H1 (cell line): ENCODE measurements around the gene PACC1. TPM values are rescaled to one million over a fixed set of nuclear protein-coding genes. Genes with fewer than 3 reads are reported as not detected.
"Not testable (repeated sequence)": the region's sequence is repeated elsewhere in the genome, so short reads cannot be mapped to it uniquely, and the experiment has no call there.

ENCODE experiments used
- CTCF ChIA-PET: fragments of 300-600 bp; sonication (Branson Sonifier 250); formaldehyde crosslinking; loops from one replicate; lab custom pipeline; 2021; ENCODE audit not compliant: partially characterized antibody; lab: Charles Lee
- POLR2A ChIA-PET: fragments of 300-600 bp; sonication (Branson Sonifier 250); formaldehyde crosslinking; loops from one replicate; lab custom pipeline; 2021; ENCODE audit warnings: inconsistent platforms; ENCODE audit not compliant: partially characterized antibody; lab: Charles Lee
- DNase-seq, 2 experiments: peaks; one replicate each; pipeline versions ENCODE4 v3.0.0 to v3.0.0-alpha.2; 2010 to 2022; ENCODE audit warnings: low spot score in 2 of 2, low read depth in 1 of 2, mixed read lengths in 1 of 2
- FAIRE-seq: peaks from 2 replicates; lab custom pipeline; 2011; peaks lifted over from hg19 to GRCh38; lab: Jason Lieb, UNC
- H2AFZ ChIP-seq: 2 replicates; pipeline ENCODE4 v1.8.1; 2012; ENCODE audit warnings: low read length, inconsistent platforms
- H2AK5ac ChIP-seq: 2 replicates; pipeline ENCODE4 v1.6.1; 2013; ENCODE audit warnings: low read depth, low read length
- H2BK120ac ChIP-seq: replicated peaks from 2 replicates; pipeline ENCODE3; 2013; ENCODE audit warnings: low read depth, low read length, inconsistent platforms
- H2BK12ac ChIP-seq: 2 replicates; pipeline ENCODE4 v1.6.1; 2013; ENCODE audit warnings: low read depth, low read length
- H2BK15ac ChIP-seq: 2 replicates; pipeline ENCODE4 v1.6.1; 2013; ENCODE audit warnings: low read length
- H2BK20ac ChIP-seq: 2 replicates; pipeline ENCODE4 v1.6.1; 2013; ENCODE audit warnings: low read length
- H2BK5ac ChIP-seq: 2 replicates; pipeline ENCODE4 v1.6.1; 2013; ENCODE audit warnings: low read depth, low read length
- H3K14ac ChIP-seq: 2 replicates; pipeline ENCODE4 v1.6.1; 2013; ENCODE audit warnings: inconsistent platforms; ENCODE audit not compliant: insufficient read length
- H3K18ac ChIP-seq: 2 replicates; pipeline ENCODE4 v1.6.1; 2013; ENCODE audit warnings: low read length; ENCODE audit errors: extremely low read depth
- H3K23ac ChIP-seq: 2 replicates; pipeline ENCODE4 v1.6.1; 2013; ENCODE audit warnings: inconsistent platforms; ENCODE audit not compliant: insufficient read length
- H3K23me2 ChIP-seq: 2 replicates; pipeline ENCODE4 v1.6.1; 2013; ENCODE audit warnings: low read depth, low read length
- H3K27ac ChIP-seq: 2 replicates; pipeline ENCODE4 v1.6.1; 2011; ENCODE audit warnings: low read depth, low read length, inconsistent platforms
- H3K27me3 ChIP-seq, 4 experiments: replicated peaks in 1 of 4; 1 replicate in 1 of 4; 2 replicates in 3 of 4; pipeline versions ENCODE4 v1.6.1 to v1.8.1; 2011 to 2013; ENCODE audit warnings: low read length in 3 of 4, mild to moderate bottlenecking in 3 of 4, inconsistent platforms in 2 of 4, mixed read lengths in 2 of 4, moderate library complexity in 1 of 4; ENCODE audit not compliant: control insufficient read depth in 3 of 4, insufficient read depth in 3 of 4; ENCODE audit errors: extremely low read depth in 1 of 4
- H3K36me3 ChIP-seq, 4 experiments: 2 replicates each; pipeline versions ENCODE4 v1.6.1 to v1.8.1; 2011 to 2013; ENCODE audit warnings: mild to moderate bottlenecking in 4 of 4, low read length in 3 of 4, moderate library complexity in 2 of 4, control low read depth in 1 of 4, inconsistent platforms in 1 of 4; ENCODE audit not compliant: insufficient read depth in 4 of 4, control insufficient read depth in 2 of 4
- H3K4ac ChIP-seq: replicated peaks from 2 replicates; pipeline ENCODE3; 2013; ENCODE audit warnings: low read length, low read depth, mixed read lengths, inconsistent platforms; ENCODE audit not compliant: insufficient read length
- H3K4me1 ChIP-seq, 4 experiments: replicated peaks in 1 of 4; 1 replicate in 1 of 4; 2 replicates in 3 of 4; pipeline versions ENCODE4 v1.6.1 to v1.8.1; 2011 to 2013; ENCODE audit warnings: low read length in 3 of 4, inconsistent platforms in 2 of 4, mixed read lengths in 1 of 4; ENCODE audit not compliant: insufficient read depth in 4 of 4, control insufficient read depth in 3 of 4
- H3K4me2 ChIP-seq, 2 experiments: 2 replicates each; pipeline versions ENCODE4 v1.6.1 to v1.8.1; 2011 to 2013; ENCODE audit warnings: low read depth in 2 of 2, low read length in 2 of 2, control low read depth in 1 of 2, inconsistent platforms in 1 of 2, mild to moderate bottlenecking in 1 of 2; ENCODE audit not compliant: insufficient read depth in 1 of 2
- H3K4me3 ChIP-seq, 4 experiments: fragments of 200-600, 300-600 bp in 1 of 4; sonication (generic), shearing (Covaris generic), sonication (Bioruptor Twin) in 1 of 4; 2 replicates each; pipeline versions ENCODE4 v1.5.1 to v1.8.1; 2011 to 2016; ENCODE audit warnings: low read length in 4 of 4, low read depth in 3 of 4, control low read depth in 2 of 4, inconsistent platforms in 2 of 4, mild to moderate bottlenecking in 2 of 4, mixed read lengths in 1 of 4, moderate library complexity in 1 of 4; ENCODE audit not compliant: insufficient read depth in 2 of 4; ENCODE audit errors: extremely low read depth in 1 of 4
- H3K56ac ChIP-seq: replicated peaks from 2 replicates; pipeline ENCODE3; 2013; ENCODE audit warnings: low read depth, mild to moderate bottlenecking, mixed read lengths, low read length, inconsistent platforms; ENCODE audit not compliant: insufficient read length
- H3K79me1 ChIP-seq: 2 replicates; pipeline ENCODE4 v1.6.1; 2013; ENCODE audit warnings: low read depth, low read length, control low read depth
- H3K79me2 ChIP-seq, 2 experiments: 2 replicates each; pipeline versions ENCODE4 v1.6.1 to v1.8.1; 2012 to 2013; ENCODE audit warnings: low read length in 2 of 2, mild to moderate bottlenecking in 2 of 2, inconsistent platforms in 1 of 2; ENCODE audit not compliant: insufficient read depth in 2 of 2, control insufficient read depth in 1 of 2
- H3K9ac ChIP-seq, 4 experiments: replicated peaks in 1 of 4; 1 replicate in 1 of 4; 2 replicates in 3 of 4; pipeline versions ENCODE4 v1.6.1 to v1.8.1; 2011 to 2013; ENCODE audit warnings: low read depth in 3 of 4, low read length in 3 of 4, control low read depth in 2 of 4, mild to moderate bottlenecking in 2 of 4, moderate library complexity in 2 of 4, inconsistent platforms in 1 of 4; ENCODE audit errors: extremely low read depth in 1 of 4
- H3K9me3 ChIP-seq, 2 experiments: 2 replicates each; pipeline versions ENCODE4 v1.6.1 to v1.8.1; 2012 to 2013; ENCODE audit warnings: mild to moderate bottlenecking in 2 of 2, moderate library complexity in 2 of 2, control low read depth in 1 of 2, inconsistent platforms in 1 of 2, low read depth in 1 of 2, low read length in 1 of 2, mixed read lengths in 1 of 2; ENCODE audit not compliant: insufficient read depth in 2 of 2
- H4K20me1 ChIP-seq, 2 experiments: replicated peaks in 1 of 2; 2 replicates each; pipeline versions ENCODE3 to v1.8.1; 2011 to 2013; ENCODE audit warnings: inconsistent platforms in 2 of 2, low read length in 2 of 2, mild to moderate bottlenecking in 1 of 2; ENCODE audit not compliant: insufficient read depth in 2 of 2, control insufficient read depth in 1 of 2
- H4K5ac ChIP-seq: 2 replicates; pipeline ENCODE4 v1.6.1; 2013; ENCODE audit warnings: low read length, low read depth, mixed read lengths, inconsistent platforms; ENCODE audit not compliant: insufficient read length
- H4K8ac ChIP-seq: 2 replicates; pipeline ENCODE4 v1.8.0; 2013; ENCODE audit warnings: mild to moderate bottlenecking, moderate library complexity, low read length, inconsistent platforms; ENCODE audit not compliant: insufficient read depth; ENCODE audit errors: extremely low read depth
- H4K91ac ChIP-seq: replicated peaks from 2 replicates; pipeline ENCODE3; 2013; ENCODE audit warnings: low read length, mixed read lengths, inconsistent platforms; ENCODE audit not compliant: insufficient read length
- WGBS, 2 experiments: shearing (Covaris generic) in 1 of 2; methylation state at CpG; one replicate each; pipeline versions ENCODE4 v1.1.6 to v1.1.7; 2013 to 2015; ENCODE audit warnings: low lambda C conversion rate in 2 of 2, mixed read lengths in 2 of 2, inconsistent platforms in 1 of 2, low coverage in 1 of 2, missing lambda C conversion rate in 1 of 2; ENCODE audit not compliant: insufficient replicate concordance in 2 of 2, insufficient coverage in 1 of 2, insufficient read length in 1 of 2; ENCODE audit errors: extremely low coverage in 1 of 2, missing lambda C conversion rate in 1 of 2; 5-methylcytosine and 5-hydroxymethylcytosine counted together
- polyA plus RNA-seq, 7 experiments: library from polyadenylated mRNA; depleted of rRNA in 3 of 7; stranded (reverse) in 5 of 7; unstranded in 2 of 7; fragments of >200 nt in 5 of 7; fragments of 200-250 nt in 2 of 7; gene quantifications; 1 replicate in 5 of 7; 2 replicates in 1 of 7; 4 replicates in 1 of 7; pipeline versions ENCODE4 v1.2.1 to v1.2.3, GENCODE V29; 2011 to 2013; ENCODE audit warnings: missing spikeins in 2 of 7, mixed read lengths in 2 of 7
- total RNA-seq: library from RNA; stranded (reverse); fragmentation: NEBNext Ultra II Directional; extraction: Animal tissue kit (Norgen Biotek cat#: 25700); gene quantifications from 2 replicates; pipeline ENCODE4 v1.2.1, GENCODE V29; 2021

PACC1 gene
- total and polyA plus RNA-seq, 2 of the 8 experiments (the other 6 are each of a cell fraction or from before 2014, with no cell fraction given), result 18.8 to 23.5 TPM

GRCh38 chr1:212395678-212396437, 18.8 kb downstream of the PACC1 start:
- H3K18ac ChIP-seq, H3K4me1 ChIP-seq, H2BK5ac ChIP-seq, FAIRE-seq, H2BK120ac ChIP-seq, H3K56ac ChIP-seq, H3K23ac ChIP-seq, H4K8ac ChIP-seq, H3K27me3 ChIP-seq, POLR2A ChIA-PET, H3K79me1 ChIP-seq, H2BK15ac ChIP-seq, H3K4me3 ChIP-seq, H4K91ac ChIP-seq, DNase-seq, H4K5ac ChIP-seq, H2BK12ac ChIP-seq, H3K9ac ChIP-seq, H2AFZ ChIP-seq, H3K79me2 ChIP-seq, H2AK5ac ChIP-seq, H3K4ac ChIP-seq, H4K20me1 ChIP-seq, H3K14ac ChIP-seq, H2BK20ac ChIP-seq, H3K27ac ChIP-seq, H3K4me2 ChIP-seq, H3K23me2 ChIP-seq: not testable (repeated sequence)
- 84% methylated on average over 4 of the region's 6 CpGs; no CpG with 5 or more reads in 1 of the 2 experiments for WGBS, 2 experiments
- H3K9me3 ChIP-seq, result peaks cover 10 to 13% of the 10 kb centered on the region in 2 experiments; a peak in 3 of 4 replicates
- CTCF ChIA-PET, result interaction anchor here (0.6 kb wide), 1 partner anchor 19 kb away, joined by 3 read pairs; the partner anchor contains the start of gene PACC1
- H3K36me3 ChIP-seq, result peaks cover 0 to 31% (median 9%) of the 10 kb centered on the region in 4 experiments; a peak in 4 of 8 replicates
